Keratinocyte (primary cell): ENCODE data around the gene RAVER1. TPM values are rescaled to one million over a fixed set of nuclear protein-coding genes. Genes with fewer than 3 reads are reported as not detected.

ENCODE experiments used
- DNase-seq: peaks from one replicate; pipeline ENCODE4 v3.0.0-alpha.2; 2011; ENCODE audit warnings: low read depth, missing footprints, low spot score
- FAIRE-seq: peaks from 2 replicates; lab custom pipeline; 2011; peaks lifted over from hg19 to GRCh38; lab: Jason Lieb, UNC
- H2AFZ ChIP-seq: 2 replicates; pipeline ENCODE4 v1.6.0; 2012; ENCODE audit warnings: low read length, control low read depth, inconsistent platforms; ENCODE audit not compliant: control insufficient read depth
- H3K27ac ChIP-seq: 2 replicates; pipeline ENCODE4 v1.5.1; 2011; ENCODE audit warnings: low read length; ENCODE audit not compliant: control insufficient read depth, insufficient read depth
- H3K27me3 ChIP-seq: 3 replicates; pipeline ENCODE4 v1.6.0; 2011; ENCODE audit warnings: low read length; ENCODE audit not compliant: control insufficient read depth, insufficient read depth; ENCODE audit errors: extremely low read depth
- H3K36me3 ChIP-seq, 2 experiments: 2 replicates in 1 of 2; 3 replicates in 1 of 2; pipeline ENCODE4 v1.5.1; 2011; ENCODE audit warnings: low read length in 2 of 2, mild to moderate bottlenecking in 1 of 2; ENCODE audit not compliant: control insufficient read depth in 2 of 2, insufficient read depth in 2 of 2; ENCODE audit errors: extremely low read depth in 1 of 2
- H3K4me1 ChIP-seq: 3 replicates; pipeline ENCODE4 v1.5.1; 2011; ENCODE audit warnings: low read length; ENCODE audit not compliant: control insufficient read depth, insufficient read depth; ENCODE audit errors: extremely low read depth
- H3K4me2 ChIP-seq: 3 replicates; pipeline ENCODE4 v1.6.0; 2011; ENCODE audit warnings: low read depth, low read length; ENCODE audit not compliant: control insufficient read depth, insufficient read depth; ENCODE audit errors: extremely low read depth
- H3K4me3 ChIP-seq, 3 experiments: fragments of 200-600 bp in 1 of 3; sonication (generic) in 1 of 3; 2 replicates in 2 of 3; 3 replicates in 1 of 3; pipeline ENCODE4 v1.5.1; 2011 to 2016; ENCODE audit warnings: low read length in 3 of 3, mild to moderate bottlenecking in 3 of 3, control low read depth in 2 of 3, inconsistent platforms in 1 of 3, low read depth in 1 of 3, mixed read lengths in 1 of 3, mixed run types in 1 of 3, moderate library complexity in 1 of 3; ENCODE audit not compliant: control insufficient read depth in 2 of 3, insufficient read depth in 2 of 3; ENCODE audit errors: extremely low read depth in 1 of 3
- H3K79me2 ChIP-seq: 2 replicates; pipeline ENCODE4 v1.6.0; 2012; ENCODE audit warnings: low read length; ENCODE audit not compliant: control insufficient read depth, insufficient read depth
- H3K9ac ChIP-seq: 3 replicates; pipeline ENCODE4 v1.6.0; 2011; ENCODE audit warnings: low read length; ENCODE audit not compliant: control insufficient read depth, insufficient read depth; ENCODE audit errors: extremely low read depth
- H3K9me1 ChIP-seq: 3 replicates; pipeline ENCODE4 v1.6.0; 2011; ENCODE audit warnings: low read length; ENCODE audit not compliant: control insufficient read depth, insufficient read depth; ENCODE audit errors: extremely low read depth
- H3K9me3 ChIP-seq: 2 replicates; pipeline ENCODE4 v1.5.1; 2012; ENCODE audit warnings: low read depth, low read length; ENCODE audit not compliant: control insufficient read depth
- H4K20me1 ChIP-seq: 3 replicates; pipeline ENCODE4 v1.6.0; 2011; ENCODE audit warnings: low read length; ENCODE audit not compliant: control insufficient read depth, insufficient read depth; ENCODE audit errors: extremely low read depth
- EZH2 ChIP-seq: IDR thresholded peaks from one replicate; pipeline ENCODE4 v1.6.1; 2012; ENCODE audit warnings: inconsistent platforms, mild to moderate bottlenecking, low read length, moderate library complexity
- dilution Hi-C: fragments of 300-500 bp; cut with MboI; formaldehyde crosslinking; loops from one replicate; pipeline ENCODE4 v1.7.0; 2020; ENCODE audit warnings: low sequenced_read_pairs; ENCODE audit not compliant: extremely low pct_ligation_motif_present
- polyA plus RNA-seq, 5 experiments: library from polyadenylated mRNA; depleted of rRNA in 3 of 5; stranded (reverse) in 3 of 5; stranded (forward) in 1 of 5; unstranded in 1 of 5; fragments of >200 nt; gene quantifications; 1 replicate in 1 of 5; 2 replicates in 3 of 5; 3 replicates in 1 of 5; pipeline versions ENCODE4 v1.2.1 to v1.2.3, GENCODE V29; 2011 to 2012; ENCODE audit warnings: missing spikeins in 2 of 5, low read depth in 1 of 5, low replicate concordance in 1 of 5
- TF ChIP-seq, protein P1 (sequence below), 3 experiments: IDR thresholded peaks in 1 of 3; conservative IDR thresholded peaks in 1 of 3; optimal IDR thresholded peaks in 1 of 3; 2 replicates in 2 of 3; 3 replicates in 1 of 3; pipeline versions ENCODE3 to v1.5.1; 2011; ENCODE audit warnings: low read length in 3 of 3, mild to moderate bottlenecking in 3 of 3, moderate library complexity in 2 of 3, control low read depth in 1 of 3, inconsistent platforms in 1 of 3; ENCODE audit not compliant: insufficient read depth in 2 of 3; ENCODE audit errors: extremely low read depth in 1 of 3

RAVER1 gene
- polyA plus RNA-seq, 1 donor (not counting 4 experiments of a cell fraction or from before 2014, with no cell fraction given), result 0.84 TPM

DNA sequence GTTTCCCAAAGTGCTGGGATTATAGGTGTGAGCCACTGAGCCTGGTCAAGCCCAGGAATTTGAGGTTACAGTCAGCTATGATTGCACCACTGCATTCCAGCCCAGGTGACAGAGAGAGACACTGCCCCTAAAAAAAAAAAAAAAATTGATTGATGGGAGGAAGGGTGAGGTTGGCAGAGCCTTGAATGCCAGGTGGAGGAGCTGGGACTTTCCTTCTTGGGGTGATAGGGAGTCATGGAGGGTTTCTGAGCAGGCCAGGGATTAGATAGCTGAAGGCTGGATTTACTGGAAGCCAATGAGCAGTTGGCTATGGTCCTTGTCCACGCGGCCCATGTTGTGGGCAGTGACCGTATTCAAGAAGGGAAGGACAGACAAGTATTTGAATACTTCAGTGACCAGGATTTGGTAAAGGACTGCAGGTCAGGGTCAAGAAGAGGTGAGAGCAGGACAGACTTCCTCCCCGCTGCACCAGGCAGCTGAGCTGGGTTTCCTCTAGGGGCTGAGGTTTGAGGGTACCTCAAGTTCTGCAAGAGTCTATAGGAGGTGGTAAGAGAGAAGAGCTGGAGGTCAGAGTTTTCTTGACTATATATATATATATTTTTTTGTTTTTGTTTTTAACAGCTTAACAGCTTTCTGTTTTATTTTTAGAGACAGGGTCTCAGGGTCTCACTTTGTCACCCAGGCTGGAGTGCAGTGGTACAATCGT is 53.4 kb downstream of the RAVER1 start:
- Histone ChIP-seq H3K4me3 (no peak overlapping the region), H3K27ac (no peak overlapping the region), H4K20me1 (no peaks in the 10 kb centered on the region), H2AFZ (no peak overlapping the region), H3K9me1 (no peaks in the 10 kb centered on the region), H3K36me3 (no peaks in the 10 kb centered on the region), H3K4me1 (peaks cover 11% of the 10 kb centered on the region), H3K4me2 (no peak overlapping the region), H3K9me3 (no peaks in the 10 kb centered on the region), H3K79me2 (no peaks in the 10 kb centered on the region), H3K27me3 (no peaks in the 10 kb centered on the region), H3K9ac (no peak overlapping the region)
- DNase-seq, result no peak
- no peak for TF ChIP-seq EZH2
- TF ChIP-seq, protein P1, sequence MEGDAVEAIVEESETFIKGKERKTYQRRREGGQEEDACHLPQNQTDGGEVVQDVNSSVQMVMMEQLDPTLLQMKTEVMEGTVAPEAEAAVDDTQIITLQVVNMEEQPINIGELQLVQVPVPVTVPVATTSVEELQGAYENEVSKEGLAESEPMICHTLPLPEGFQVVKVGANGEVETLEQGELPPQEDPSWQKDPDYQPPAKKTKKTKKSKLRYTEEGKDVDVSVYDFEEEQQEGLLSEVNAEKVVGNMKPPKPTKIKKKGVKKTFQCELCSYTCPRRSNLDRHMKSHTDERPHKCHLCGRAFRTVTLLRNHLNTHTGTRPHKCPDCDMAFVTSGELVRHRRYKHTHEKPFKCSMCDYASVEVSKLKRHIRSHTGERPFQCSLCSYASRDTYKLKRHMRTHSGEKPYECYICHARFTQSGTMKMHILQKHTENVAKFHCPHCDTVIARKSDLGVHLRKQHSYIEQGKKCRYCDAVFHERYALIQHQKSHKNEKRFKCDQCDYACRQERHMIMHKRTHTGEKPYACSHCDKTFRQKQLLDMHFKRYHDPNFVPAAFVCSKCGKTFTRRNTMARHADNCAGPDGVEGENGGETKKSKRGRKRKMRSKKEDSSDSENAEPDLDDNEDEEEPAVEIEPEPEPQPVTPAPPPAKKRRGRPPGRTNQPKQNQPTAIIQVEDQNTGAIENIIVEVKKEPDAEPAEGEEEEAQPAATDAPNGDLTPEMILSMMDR (optimal IDR thresholded peaks at IDR 0.05 in 1 of 3, IDR thresholded peaks at IDR 0.05 in 1 of 3, conservative IDR thresholded peaks at IDR 0.05 in 1 of 3; ENCODE audit: extremely low read depth in 1 of 3, insufficient read depth in 2 of 3, low read length in 3 of 3), result no peak
- dilution Hi-C loops, result no loop called here
- FAIRE-seq, result no peak

DNA sequence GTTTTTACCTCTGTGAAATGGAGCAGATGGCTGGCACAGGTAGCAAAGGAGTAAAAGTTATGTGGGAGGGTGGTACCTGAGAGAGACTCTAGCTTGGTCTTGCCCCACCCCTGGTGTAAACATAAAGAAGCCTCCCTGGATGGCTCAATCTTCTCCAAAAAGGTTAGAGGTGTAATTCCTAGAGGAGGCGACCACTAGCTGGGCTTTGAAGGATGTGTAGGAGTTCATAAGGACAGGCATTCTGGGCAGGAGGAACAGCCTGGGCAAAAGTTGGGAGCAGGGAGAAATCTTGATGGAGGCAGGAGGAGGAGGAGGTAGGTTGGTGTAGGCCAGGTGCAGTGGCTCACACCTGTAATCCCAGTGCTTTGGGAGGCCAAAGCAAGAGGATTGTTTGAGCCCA is 54.4 kb downstream of the RAVER1 start:
- no peak for TF ChIP-seq EZH2
- TF ChIP-seq, protein P1 (optimal IDR thresholded peaks at IDR 0.05 in 1 of 3, IDR thresholded peaks at IDR 0.05 in 1 of 3, conservative IDR thresholded peaks at IDR 0.05 in 1 of 3; ENCODE audit: extremely low read depth in 1 of 3, insufficient read depth in 2 of 3, low read length in 3 of 3), result no peak
- H3K9me1 ChIP-seq, result no peaks in the 10 kb centered on the region
- H3K4me3 ChIP-seq, result no peak overlapping the region
- no peaks in the 10 kb centered on the region for H3K27me3 ChIP-seq
- no peak overlapping the region for H3K4me2 ChIP-seq
- dilution Hi-C loops, result no loop called here
- H3K9ac ChIP-seq, result no peak overlapping the region
- H3K79me2 ChIP-seq, result no peaks in the 10 kb centered on the region
- H2AFZ ChIP-seq, result no peak overlapping the region
- H4K20me1 ChIP-seq, result no peaks in the 10 kb centered on the region
- FAIRE-seq, result no peak
- H3K9me3 ChIP-seq, result no peaks in the 10 kb centered on the region
- H3K36me3 ChIP-seq, result no peaks in the 10 kb centered on the region
- DNase-seq, result no peak
- peaks cover 10% of the 10 kb centered on the region for H3K4me1 ChIP-seq
- no peak overlapping the region for H3K27ac ChIP-seq
